ELR (cell line): ENCODE measurements around the gene CCNC.

Experiments
- DNase-seq: peaks from one replicate; pipeline ENCODE4 v3.0.0-alpha.2; 2015; ENCODE audit warnings: low read depth

CCNC gene

GRCh38 chr6:99548706-99549105 lies 19.8 kb downstream of the CCNC start:
- no peak for DNase-seq

GRCh38 chr6:99547526-99547925 lies 20.9 kb downstream of the CCNC start:
- no peak for DNase-seq

GRCh38 chr6:99545442-99545841 lies 23.0 kb downstream of the CCNC start:
- no peak for DNase-seq

GRCh38 chr6:99543968-99544367 lies 24.5 kb downstream of the CCNC start:
- no peak for DNase-seq

- no peak for DNase-seq
These were observed 37.8 kb downstream of the CCNC start for GRCh38 chr6:99530627-99531026.

- DNase-seq, result peak; percentile 75
These were observed 45.9 kb downstream of the CCNC start for GRCh38 chr6:99522531-99522930.

- DNase-seq, result peak; percentile 51
These were observed 46.8 kb downstream of the CCNC start for GRCh38 chr6:99521633-99522151.

GRCh38 chr6:99520855-99521632 lies 47.4 kb downstream of the CCNC start:
- DNase-seq, result peak; percentile 90

- no peak for DNase-seq
These were observed 49.0 kb downstream of the CCNC start for GRCh38 chr6:99519446-99519845.

GRCh38 chr6:99514089-99514488 lies 54.4 kb downstream of the CCNC start:
- peak; percentile 7 for DNase-seq

- DNase-seq, result peak; percentile 23
These were observed 56.4 kb downstream of the CCNC start for GRCh38 chr6:99512033-99512432.

GRCh38 chr6:99507648-99508047 lies 60.8 kb downstream of the CCNC start:
- no peak for DNase-seq

- peak; percentile 60 for DNase-seq
These were observed 66.7 kb downstream of the CCNC start for GRCh38 chr6:99501762-99502161.

GRCh38 chr6:99498421-99498820 lies 70.0 kb downstream of the CCNC start:
- DNase-seq, result no peak

GRCh38 chr6:99495466-99495865 lies 73.0 kb downstream of the CCNC start:
- DNase-seq, result no peak
